BJ (cell line): Measurements from ENCODE around the gene CLEC2A. TPM values are rescaled to one million over a fixed set of nuclear protein-coding genes. Genes with fewer than 3 reads are reported as not detected.

Source experiments
- CTCF ChIA-PET: fragments of 350-600 bp; formaldehyde crosslinking; extraction: SDS; loops from one replicate; lab custom pipeline; 2021; ENCODE audit warnings: antibody characterized with exemption, inconsistent platforms; lab: Yijun Ruan, JAX
- POLR2A ChIA-PET: fragments of 300-600 bp; sonication (Branson Sonifier 250); formaldehyde crosslinking; extraction: SDS; loops from one replicate; lab custom pipeline; 2021; ENCODE audit warnings: antibody characterized with exemption; lab: Charles Lee
- DNase-seq: peaks from one replicate; pipeline ENCODE4 v3.0.0-alpha.2; 2011; ENCODE audit warnings: low read depth
- H3K27me3 ChIP-seq: 2 replicates; pipeline ENCODE4 v1.6.0; 2011; ENCODE audit warnings: low read length; ENCODE audit not compliant: control insufficient read depth, insufficient read depth
- H3K36me3 ChIP-seq: 2 replicates; pipeline ENCODE4 v1.5.1; 2011; ENCODE audit warnings: low read length; ENCODE audit not compliant: control insufficient read depth, insufficient read depth
- H3K4me3 ChIP-seq: 2 replicates; pipeline ENCODE4 v1.5.1; 2011; ENCODE audit warnings: low read depth, mild to moderate bottlenecking, control low read depth, low read length
- polyA plus RNA-seq: library from polyadenylated mRNA; depleted of rRNA; stranded (reverse); fragments of >200 nt; gene quantifications from 2 replicates; pipeline ENCODE4 v1.2.3, GENCODE V29; 2011
- TF ChIP-seq, protein P1 (sequence below): IDR thresholded peaks from 2 replicates; pipeline ENCODE4 v1.5.1; 2011; ENCODE audit warnings: low read depth, mild to moderate bottlenecking, control low read depth, inconsistent platforms, low read length, moderate library complexity; ENCODE audit not compliant: insufficient read depth

CLEC2A gene
- polyA plus RNA-seq, 1 experiment = not detected

DNA sequence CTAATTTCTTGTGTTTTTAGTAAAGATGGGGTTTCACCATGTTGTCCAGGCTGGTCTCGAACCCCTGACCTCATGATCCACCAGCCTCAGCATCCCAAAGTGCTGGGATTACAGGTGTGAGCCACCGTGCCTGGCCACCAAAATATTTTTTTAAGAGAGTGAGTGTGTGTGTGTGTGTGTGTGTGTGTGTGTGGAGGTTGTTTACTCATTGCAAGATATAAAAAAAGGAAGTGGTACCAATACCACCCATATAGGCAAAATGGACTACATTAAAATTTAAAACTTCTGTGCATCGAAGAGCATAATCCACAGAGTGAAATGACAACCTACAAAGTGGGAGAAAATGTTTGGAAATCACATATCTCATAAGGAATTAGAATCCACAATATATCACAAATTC is 15.5 kb upstream of the CLEC2A start:
- TF ChIP-seq, protein P1, sequence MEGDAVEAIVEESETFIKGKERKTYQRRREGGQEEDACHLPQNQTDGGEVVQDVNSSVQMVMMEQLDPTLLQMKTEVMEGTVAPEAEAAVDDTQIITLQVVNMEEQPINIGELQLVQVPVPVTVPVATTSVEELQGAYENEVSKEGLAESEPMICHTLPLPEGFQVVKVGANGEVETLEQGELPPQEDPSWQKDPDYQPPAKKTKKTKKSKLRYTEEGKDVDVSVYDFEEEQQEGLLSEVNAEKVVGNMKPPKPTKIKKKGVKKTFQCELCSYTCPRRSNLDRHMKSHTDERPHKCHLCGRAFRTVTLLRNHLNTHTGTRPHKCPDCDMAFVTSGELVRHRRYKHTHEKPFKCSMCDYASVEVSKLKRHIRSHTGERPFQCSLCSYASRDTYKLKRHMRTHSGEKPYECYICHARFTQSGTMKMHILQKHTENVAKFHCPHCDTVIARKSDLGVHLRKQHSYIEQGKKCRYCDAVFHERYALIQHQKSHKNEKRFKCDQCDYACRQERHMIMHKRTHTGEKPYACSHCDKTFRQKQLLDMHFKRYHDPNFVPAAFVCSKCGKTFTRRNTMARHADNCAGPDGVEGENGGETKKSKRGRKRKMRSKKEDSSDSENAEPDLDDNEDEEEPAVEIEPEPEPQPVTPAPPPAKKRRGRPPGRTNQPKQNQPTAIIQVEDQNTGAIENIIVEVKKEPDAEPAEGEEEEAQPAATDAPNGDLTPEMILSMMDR = no peak
- CTCF ChIA-PET = interaction anchor here (0.6 kb wide), 1 partner anchor 23 kb away, joined by 3 read pairs; no protein-coding TSS in a partner anchor
- peaks cover 7% of the 10 kb centered on the region for H3K27me3 ChIP-seq
- no peak overlapping the region for H3K4me3 ChIP-seq
- H3K36me3 ChIP-seq = no peaks in the 10 kb centered on the region
- POLR2A ChIA-PET = no interaction called here
- DNase-seq = no peak

DNA sequence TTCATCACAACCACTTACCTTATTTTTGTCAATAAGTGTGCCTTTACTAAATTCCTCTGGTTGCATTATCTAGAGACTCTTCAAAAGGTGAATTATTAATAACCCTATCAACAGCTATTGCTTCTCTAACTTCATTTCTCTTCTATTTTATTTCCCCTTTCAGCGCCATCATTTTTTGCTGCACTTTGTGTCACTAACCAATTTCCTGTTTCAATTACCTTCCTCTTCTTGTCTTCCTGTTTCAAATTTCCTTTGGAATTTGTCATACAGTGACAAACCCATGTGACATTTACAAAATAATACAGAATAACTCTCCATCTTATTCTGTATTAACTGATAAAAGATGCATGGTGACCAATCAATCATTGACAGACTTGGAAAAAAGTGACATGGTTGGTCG is 12.2 kb upstream of the CLEC2A start:
- CTCF ChIA-PET = interaction anchor here (1.0 kb wide), 1 partner anchor 66 kb away, joined by 3 read pairs; the partner anchor contains the start of gene CLEC12B
- TF ChIP-seq, protein P1 = no peak

DNA sequence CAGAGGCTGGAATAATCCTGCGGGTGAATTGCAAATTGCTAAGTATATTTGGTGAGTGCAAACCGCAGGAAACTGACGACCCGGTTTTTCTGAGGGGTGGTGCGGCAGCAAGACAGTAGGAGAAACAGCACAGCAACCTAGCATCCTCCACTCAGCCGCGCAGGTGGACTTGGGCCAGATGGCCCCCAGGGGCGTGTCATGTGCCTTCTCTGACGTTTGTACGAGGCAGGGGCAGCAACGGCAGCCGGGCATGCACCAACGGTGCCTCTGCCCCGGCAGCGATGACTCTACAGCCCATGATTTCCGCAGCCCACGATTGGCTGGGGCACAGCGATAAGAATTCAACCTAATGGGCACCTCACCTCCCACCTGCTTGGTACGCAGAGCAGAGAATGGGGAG is 11.1 kb upstream of the CLEC2A start:
- no peak for DNase-seq
- Histone ChIP-seq H3K36me3 (no peaks in the 10 kb centered on the region), H3K4me3 (no peak overlapping the region), H3K27me3 (peaks cover 7% of the 10 kb centered on the region)
- CTCF ChIA-PET = interaction anchor here (1.0 kb wide), 1 partner anchor 67 kb away, joined by 3 read pairs; the partner anchor contains the start of gene CLEC12B
- POLR2A ChIA-PET = no interaction called here
- TF ChIP-seq, protein P1 = no peak

More for the DNA sequence above, 12.2 kb upstream of the CLEC2A start:
- Histone ChIP-seq H3K36me3 (no peaks in the 10 kb centered on the region), H3K27me3 (peaks cover 7% of the 10 kb centered on the region), H3K4me3 (no peak overlapping the region)
- POLR2A ChIA-PET = no interaction called here
- DNase-seq = no peak

DNA sequence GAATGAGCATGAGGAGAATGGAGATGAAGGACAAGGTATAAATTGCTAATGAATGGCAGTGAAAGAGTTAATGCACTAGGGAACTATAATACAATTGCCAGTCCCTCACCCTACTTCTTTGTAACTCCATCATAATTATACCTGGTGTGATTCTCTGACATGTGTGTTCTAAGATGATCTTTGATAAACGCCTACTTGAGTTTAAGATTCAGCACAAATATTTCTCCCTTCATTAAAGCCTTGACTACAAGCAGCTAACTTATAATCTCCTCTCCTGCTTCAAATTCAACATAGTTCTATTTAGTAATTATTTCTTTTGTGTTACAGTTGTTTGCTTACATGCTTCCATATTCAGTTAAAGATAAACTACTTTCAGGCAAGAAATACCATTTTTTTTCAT is 9.7 kb upstream of the CLEC2A start:
- Histone ChIP-seq H3K36me3 (no peaks in the 10 kb centered on the region), H3K4me3 (no peak overlapping the region), H3K27me3 (peaks cover 7% of the 10 kb centered on the region)
- ChIA-PET CTCF (no interaction called here), POLR2A (no interaction called here)
- no peak for DNase-seq
- TF ChIP-seq, protein P1 = no peak

DNA sequence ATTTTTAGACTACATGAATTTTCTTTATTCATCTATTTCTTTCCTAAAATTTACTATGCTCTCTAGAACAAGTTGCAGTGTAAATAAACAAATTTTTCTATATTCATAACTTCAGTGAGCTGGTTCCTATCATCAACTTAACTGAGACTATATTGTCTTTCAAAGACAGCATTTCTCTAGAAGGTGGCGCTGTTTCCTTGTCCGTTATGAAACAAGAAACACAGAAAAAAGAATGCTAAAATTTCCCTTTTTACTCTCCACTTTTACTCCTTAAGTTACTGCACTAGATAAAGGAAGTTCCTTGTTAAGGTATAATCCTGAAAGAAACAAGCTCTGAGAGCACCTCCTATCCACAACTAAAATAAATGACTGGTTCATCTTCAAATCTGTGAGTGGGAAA is 8.2 kb upstream of the CLEC2A start:
- H3K36me3 ChIP-seq = no peaks in the 10 kb centered on the region
- CTCF ChIA-PET = interaction anchor here (1.3 kb wide), 1 partner anchor 14 kb away, joined by 4 read pairs; no protein-coding TSS in a partner anchor
- DNase-seq = no peak
- TF ChIP-seq, protein P1 = peak; percentile 31; the same call in 1 of the 2 replicates
- H3K4me3 ChIP-seq = no peak overlapping the region
- POLR2A ChIA-PET = no interaction called here
- H3K27me3 ChIP-seq = peaks cover 6% of the 10 kb centered on the region
